ENCODE data around the gene FGF14.

DNA sequence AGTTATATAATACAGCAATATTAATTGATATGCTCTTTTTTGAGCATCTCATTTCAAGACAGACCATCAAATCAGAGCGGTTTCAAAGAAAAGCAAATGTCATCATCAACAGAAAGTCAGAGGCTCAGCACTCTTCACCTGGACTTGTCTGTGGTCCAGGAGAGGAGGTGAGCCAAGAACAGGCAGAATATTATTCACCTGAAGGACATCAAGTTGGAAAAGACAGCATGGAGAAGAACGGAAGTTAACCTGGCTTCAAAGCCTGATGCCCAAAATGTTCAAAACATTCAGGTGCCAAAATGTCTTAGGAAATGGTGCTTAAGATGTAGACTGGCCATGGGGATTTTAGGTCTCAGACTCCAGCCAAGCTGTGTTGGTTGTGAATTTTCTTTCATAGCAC, 40.7 kb downstream of the FGF14 start:
- TF ChIP-seq EZH2 (IDR thresholded peaks at IDR 0.05; ENCODE audit: low read depth, unreplicated experiment) (no peak), EZH2phosphoT487 (IDR thresholded peaks at IDR 0.05; ENCODE audit: unreplicated experiment) (no peak), POLR2AphosphoS5 (IDR thresholded peaks at IDR 0.05; ENCODE audit: low read depth) (no peak), JUNB (IDR thresholded peaks at IDR 0.05; ENCODE audit: unreplicated experiment) (no peak), CREB1 (CRISPR knock-in tag; IDR thresholded peaks at IDR 0.05; ENCODE audit: low read depth) (no peak), ZNF331 (CRISPR knock-in tag; IDR thresholded peaks at IDR 0.05; ENCODE audit: low read depth) (no peak), ZNF114 (CRISPR knock-in tag; IDR thresholded peaks at IDR 0.05) (no peak)
- TF ChIP-seq, protein P1, sequence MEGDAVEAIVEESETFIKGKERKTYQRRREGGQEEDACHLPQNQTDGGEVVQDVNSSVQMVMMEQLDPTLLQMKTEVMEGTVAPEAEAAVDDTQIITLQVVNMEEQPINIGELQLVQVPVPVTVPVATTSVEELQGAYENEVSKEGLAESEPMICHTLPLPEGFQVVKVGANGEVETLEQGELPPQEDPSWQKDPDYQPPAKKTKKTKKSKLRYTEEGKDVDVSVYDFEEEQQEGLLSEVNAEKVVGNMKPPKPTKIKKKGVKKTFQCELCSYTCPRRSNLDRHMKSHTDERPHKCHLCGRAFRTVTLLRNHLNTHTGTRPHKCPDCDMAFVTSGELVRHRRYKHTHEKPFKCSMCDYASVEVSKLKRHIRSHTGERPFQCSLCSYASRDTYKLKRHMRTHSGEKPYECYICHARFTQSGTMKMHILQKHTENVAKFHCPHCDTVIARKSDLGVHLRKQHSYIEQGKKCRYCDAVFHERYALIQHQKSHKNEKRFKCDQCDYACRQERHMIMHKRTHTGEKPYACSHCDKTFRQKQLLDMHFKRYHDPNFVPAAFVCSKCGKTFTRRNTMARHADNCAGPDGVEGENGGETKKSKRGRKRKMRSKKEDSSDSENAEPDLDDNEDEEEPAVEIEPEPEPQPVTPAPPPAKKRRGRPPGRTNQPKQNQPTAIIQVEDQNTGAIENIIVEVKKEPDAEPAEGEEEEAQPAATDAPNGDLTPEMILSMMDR (conservative IDR thresholded peaks at IDR 0.05; ENCODE audit: low read depth in 2 of 2): no peak
- TF ChIP-seq, protein P2, sequence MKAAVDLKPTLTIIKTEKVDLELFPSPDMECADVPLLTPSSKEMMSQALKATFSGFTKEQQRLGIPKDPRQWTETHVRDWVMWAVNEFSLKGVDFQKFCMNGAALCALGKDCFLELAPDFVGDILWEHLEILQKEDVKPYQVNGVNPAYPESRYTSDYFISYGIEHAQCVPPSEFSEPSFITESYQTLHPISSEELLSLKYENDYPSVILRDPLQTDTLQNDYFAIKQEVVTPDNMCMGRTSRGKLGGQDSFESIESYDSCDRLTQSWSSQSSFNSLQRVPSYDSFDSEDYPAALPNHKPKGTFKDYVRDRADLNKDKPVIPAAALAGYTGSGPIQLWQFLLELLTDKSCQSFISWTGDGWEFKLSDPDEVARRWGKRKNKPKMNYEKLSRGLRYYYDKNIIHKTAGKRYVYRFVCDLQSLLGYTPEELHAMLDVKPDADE (IDR thresholded peaks at IDR 0.05): no peak
- TF ChIP-seq, protein P3, sequence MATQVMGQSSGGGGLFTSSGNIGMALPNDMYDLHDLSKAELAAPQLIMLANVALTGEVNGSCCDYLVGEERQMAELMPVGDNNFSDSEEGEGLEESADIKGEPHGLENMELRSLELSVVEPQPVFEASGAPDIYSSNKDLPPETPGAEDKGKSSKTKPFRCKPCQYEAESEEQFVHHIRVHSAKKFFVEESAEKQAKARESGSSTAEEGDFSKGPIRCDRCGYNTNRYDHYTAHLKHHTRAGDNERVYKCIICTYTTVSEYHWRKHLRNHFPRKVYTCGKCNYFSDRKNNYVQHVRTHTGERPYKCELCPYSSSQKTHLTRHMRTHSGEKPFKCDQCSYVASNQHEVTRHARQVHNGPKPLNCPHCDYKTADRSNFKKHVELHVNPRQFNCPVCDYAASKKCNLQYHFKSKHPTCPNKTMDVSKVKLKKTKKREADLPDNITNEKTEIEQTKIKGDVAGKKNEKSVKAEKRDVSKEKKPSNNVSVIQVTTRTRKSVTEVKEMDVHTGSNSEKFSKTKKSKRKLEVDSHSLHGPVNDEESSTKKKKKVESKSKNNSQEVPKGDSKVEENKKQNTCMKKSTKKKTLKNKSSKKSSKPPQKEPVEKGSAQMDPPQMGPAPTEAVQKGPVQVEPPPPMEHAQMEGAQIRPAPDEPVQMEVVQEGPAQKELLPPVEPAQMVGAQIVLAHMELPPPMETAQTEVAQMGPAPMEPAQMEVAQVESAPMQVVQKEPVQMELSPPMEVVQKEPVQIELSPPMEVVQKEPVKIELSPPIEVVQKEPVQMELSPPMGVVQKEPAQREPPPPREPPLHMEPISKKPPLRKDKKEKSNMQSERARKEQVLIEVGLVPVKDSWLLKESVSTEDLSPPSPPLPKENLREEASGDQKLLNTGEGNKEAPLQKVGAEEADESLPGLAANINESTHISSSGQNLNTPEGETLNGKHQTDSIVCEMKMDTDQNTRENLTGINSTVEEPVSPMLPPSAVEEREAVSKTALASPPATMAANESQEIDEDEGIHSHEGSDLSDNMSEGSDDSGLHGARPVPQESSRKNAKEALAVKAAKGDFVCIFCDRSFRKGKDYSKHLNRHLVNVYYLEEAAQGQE (IDR thresholded peaks at IDR 0.05; ENCODE audit: unreplicated experiment): no peak

Measured in GM23338 (cell line).